Adrenal gland (tissue), 5 donors: ENCODE measurements around the gene ASPHD2.

Experiments
- CTCF ChIP-seq, 6 experiments: fragments of 450-650 bp in 4 of 6; fragments of 200-600 bp in 2 of 6; sonication (generic) in 1 of 6; IDR thresholded peaks; 1 replicate in 5 of 6; 2 replicates in 1 of 6; pipeline versions ENCODE4 v1.5.1 to v1.8.0; 2016 to 2021; ENCODE audit warnings: antibody characterized with exemption in 6 of 6, mild to moderate bottlenecking in 2 of 6, moderate library complexity in 1 of 6
- POLR2A ChIP-seq, 2 donors: fragments of 450-650 bp; IDR thresholded peaks; one replicate each; pipeline ENCODE4 v1.6.1; 2017; ENCODE audit warnings: antibody characterized with exemption in 2 of 2, mild to moderate bottlenecking in 2 of 2, moderate library complexity in 1 of 2
- donor health status: DM: no; HTN: no; CAD: no.

GRCh38 chr22:26382782-26383181 lies 46.3 kb upstream of the ASPHD2 start:
- TF ChIP-seq POLR2A (IDR thresholded peaks at IDR 0.05) (no peak), CTCF (IDR thresholded peaks at IDR 0.05) (no peak)
